Mesendoderm (in vitro differentiated cells): ENCODE results near the gene OPN3.

ENCODE experiments used
- DNase-seq: peaks from one replicate; pipeline ENCODE4 v3.0.0; 2013
- H2AK5ac ChIP-seq: 2 replicates; pipeline ENCODE4 v1.6.1; 2013; ENCODE audit warnings: low read length, inconsistent platforms
- H2BK120ac ChIP-seq: 2 replicates; pipeline ENCODE4 v1.6.1; 2013; ENCODE audit warnings: low read depth, mild to moderate bottlenecking, low read length, moderate library complexity, mixed read lengths
- H2BK15ac ChIP-seq: replicated peaks from 2 replicates; pipeline ENCODE4 v1.6.1; 2013; ENCODE audit warnings: low read depth, mild to moderate bottlenecking, moderate library complexity
- H2BK5ac ChIP-seq: 2 replicates; pipeline ENCODE4 v1.6.1; 2013; ENCODE audit warnings: low read length, inconsistent platforms
- H3K18ac ChIP-seq: 2 replicates; pipeline ENCODE4 v1.6.1; 2013; ENCODE audit warnings: mild to moderate bottlenecking, low read length, mixed read lengths
- H3K23ac ChIP-seq: one replicate; pipeline ENCODE4 v1.6.1; 2013; ENCODE audit warnings: low read length
- H3K27ac ChIP-seq: 2 replicates; pipeline ENCODE4 v1.5.1; 2013; ENCODE audit warnings: low read depth, mild to moderate bottlenecking, inconsistent platforms, low read length, moderate library complexity
- H3K27me3 ChIP-seq: 2 replicates; pipeline ENCODE4 v1.6.1; 2013; ENCODE audit warnings: low read length, control low read depth, mild to moderate bottlenecking, inconsistent platforms; ENCODE audit not compliant: insufficient read depth, poor library complexity
- H3K36me3 ChIP-seq: 2 replicates; pipeline ENCODE4 v1.6.1; 2013; ENCODE audit warnings: low read length, inconsistent platforms; ENCODE audit not compliant: control insufficient read depth, insufficient read depth
- H3K4ac ChIP-seq: one replicate; pipeline ENCODE4 v1.6.1; 2013; ENCODE audit warnings: low read depth, mild to moderate bottlenecking, low read length, moderate library complexity
- H3K4me1 ChIP-seq: 2 replicates; pipeline ENCODE4 v1.6.1; 2013; ENCODE audit warnings: low read depth, low read length, inconsistent platforms; ENCODE audit not compliant: control insufficient read depth
- H3K4me2 ChIP-seq: 2 replicates; pipeline ENCODE4 v1.6.1; 2013; ENCODE audit warnings: low read length
- H3K4me3 ChIP-seq: 2 replicates; pipeline ENCODE4 v1.5.1; 2013; ENCODE audit warnings: mild to moderate bottlenecking, low read length
- H3K56ac ChIP-seq: one replicate; pipeline ENCODE4 v1.6.1; 2013; ENCODE audit warnings: low read length
- H3K79me1 ChIP-seq: 2 replicates; pipeline ENCODE4 v1.6.1; 2013; ENCODE audit warnings: low read length, inconsistent platforms
- H3K79me2 ChIP-seq: 2 replicates; pipeline ENCODE4 v1.6.1; 2013; ENCODE audit warnings: mild to moderate bottlenecking, low read length; ENCODE audit not compliant: control insufficient read depth, insufficient read depth
- H3K9ac ChIP-seq: 2 replicates; pipeline ENCODE4 v1.6.1; 2013; ENCODE audit warnings: low read length, inconsistent platforms
- H4K5ac ChIP-seq: one replicate; pipeline ENCODE4 v1.6.1; 2013; ENCODE audit warnings: low read length
- H4K8ac ChIP-seq: one replicate; pipeline ENCODE4 v1.6.1; 2013; ENCODE audit warnings: low read depth, mild to moderate bottlenecking, control low read depth, low read length, moderate library complexity
- WGBS: extraction: QIAGEN DNeasy Blood & Tissue Kit; methylation state at CpG from one replicate; pipeline ENCODE4 v1.1.7; 2013; ENCODE audit warnings: low lambda C conversion rate, missing lambda C conversion rate; ENCODE audit not compliant: insufficient coverage; ENCODE audit errors: extremely low coverage; 5-methylcytosine and 5-hydroxymethylcytosine counted together

OPN3 gene

GRCh38 chr1:241579434-241579833, 60.7 kb downstream of the OPN3 start:
- Histone ChIP-seq H3K4me1 (no peaks in the 10 kb centered on the region), H3K4ac (no peak overlapping the region), H3K27ac (no peak overlapping the region), H3K23ac (no peak overlapping the region), H3K79me2 (no peaks in the 10 kb centered on the region), H2BK5ac (no peak overlapping the region), H4K5ac (no peak overlapping the region), H3K36me3 (no peaks in the 10 kb centered on the region), H4K8ac (no peak overlapping the region), H2BK120ac (no peak overlapping the region), H2BK15ac (no peak overlapping the region), H3K9ac (no peak overlapping the region), H3K27me3 (no peaks in the 10 kb centered on the region), H3K4me3 (no peak overlapping the region), H3K56ac (no peak overlapping the region), H3K79me1 (no peaks in the 10 kb centered on the region), H2AK5ac (no peak overlapping the region), H3K18ac (no peak overlapping the region), H3K4me2 (no peak overlapping the region)
- no CpG with 5 or more reads among the region's 4 CpGs for WGBS
- no peak for DNase-seq

- no peak overlapping the region for H3K18ac ChIP-seq
- no peaks in the 10 kb centered on the region for H3K27me3 ChIP-seq
- no peak overlapping the region for H3K56ac ChIP-seq
- no peak for DNase-seq
- H4K5ac ChIP-seq, result no peak overlapping the region
- no peak overlapping the region for H3K23ac ChIP-seq
- no peak overlapping the region for H2BK5ac ChIP-seq
- no peak overlapping the region for H2AK5ac ChIP-seq
- H2BK120ac ChIP-seq, result no peak overlapping the region
- H3K4me2 ChIP-seq, result no peak overlapping the region
- H3K79me1 ChIP-seq, result no peaks in the 10 kb centered on the region
- H4K8ac ChIP-seq, result no peak overlapping the region
- no peak overlapping the region for H3K4me3 ChIP-seq
- H3K79me2 ChIP-seq, result no peaks in the 10 kb centered on the region
- H3K36me3 ChIP-seq, result no peaks in the 10 kb centered on the region
- no peak overlapping the region for H3K4ac ChIP-seq
- no peaks in the 10 kb centered on the region for H3K4me1 ChIP-seq
- H3K27ac ChIP-seq, result no peak overlapping the region
- H2BK15ac ChIP-seq, result no peak overlapping the region
- no peak overlapping the region for H3K9ac ChIP-seq
Measured at GRCh38 chr1:241574154-241574553, 66.0 kb downstream of the OPN3 start.

- Histone ChIP-seq H2BK120ac (no peak overlapping the region), H3K4ac (no peak overlapping the region), H3K4me2 (no peak overlapping the region), H3K27me3 (no peaks in the 10 kb centered on the region), H3K79me2 (no peaks in the 10 kb centered on the region), H3K79me1 (no peaks in the 10 kb centered on the region), H3K18ac (no peak overlapping the region), H3K27ac (no peak overlapping the region), H4K8ac (no peak overlapping the region), H2BK5ac (no peak overlapping the region), H3K36me3 (no peaks in the 10 kb centered on the region), H4K5ac (no peak overlapping the region), H2BK15ac (no peak overlapping the region), H2AK5ac (no peak overlapping the region), H3K4me3 (no peak overlapping the region), H3K4me1 (no peaks in the 10 kb centered on the region), H3K9ac (no peak overlapping the region), H3K56ac (no peak overlapping the region), H3K23ac (no peak overlapping the region)
- DNase-seq, result no peak
- WGBS, result no CpG with 5 or more reads among the region's 2 CpGs
Measured at GRCh38 chr1:241569848-241570247, 70.3 kb downstream of the OPN3 start.

GRCh38 chr1:241560849-241561187, 79.4 kb downstream of the OPN3 start:
- no peak overlapping the region for H2BK5ac ChIP-seq
- H3K4me1 ChIP-seq, result no peaks in the 10 kb centered on the region
- no peak overlapping the region for H3K18ac ChIP-seq
- no CpG with 5 or more reads among the region's 3 CpGs for WGBS
- no peak for DNase-seq
- no peak overlapping the region for H4K5ac ChIP-seq
- no peak overlapping the region for H3K27ac ChIP-seq
- no peak overlapping the region for H3K4me2 ChIP-seq
- no peaks in the 10 kb centered on the region for H3K79me2 ChIP-seq
- H3K56ac ChIP-seq, result no peak overlapping the region
- no peak overlapping the region for H3K9ac ChIP-seq
- H3K23ac ChIP-seq, result no peak overlapping the region
- H2BK120ac ChIP-seq, result no peak overlapping the region
- no peak overlapping the region for H3K4me3 ChIP-seq
- no peak overlapping the region for H3K4ac ChIP-seq
- H2AK5ac ChIP-seq, result no peak overlapping the region
- H2BK15ac ChIP-seq, result no peak overlapping the region
- H3K79me1 ChIP-seq, result no peaks in the 10 kb centered on the region
- no peak overlapping the region for H4K8ac ChIP-seq
- no peaks in the 10 kb centered on the region for H3K36me3 ChIP-seq
- no peaks in the 10 kb centered on the region for H3K27me3 ChIP-seq

GRCh38 chr1:241560146-241560848, 79.9 kb downstream of the OPN3 start:
- Histone ChIP-seq H2BK120ac (no peak overlapping the region), H3K79me1 (no peaks in the 10 kb centered on the region), H3K23ac (no peak overlapping the region), H4K8ac (no peak overlapping the region), H3K36me3 (no peaks in the 10 kb centered on the region), H3K4me2 (no peak overlapping the region), H3K79me2 (no peaks in the 10 kb centered on the region), H2BK15ac (no peak overlapping the region), H3K4ac (no peak overlapping the region), H2AK5ac (no peak overlapping the region), H3K27ac (no peak overlapping the region), H3K9ac (no peak overlapping the region), H4K5ac (no peak overlapping the region), H3K18ac (no peak overlapping the region), H3K4me1 (no peaks in the 10 kb centered on the region), H3K56ac (no peak overlapping the region), H3K4me3 (no peak overlapping the region), H3K27me3 (no peaks in the 10 kb centered on the region), H2BK5ac (no peak overlapping the region)
- WGBS, result no CpG with 5 or more reads among the region's 4 CpGs
- no peak for DNase-seq

- no peak overlapping the region for H3K23ac ChIP-seq
- H2BK5ac ChIP-seq, result no peak overlapping the region
- H2BK15ac ChIP-seq, result no peak overlapping the region
- H3K9ac ChIP-seq, result no peak overlapping the region
- H3K27ac ChIP-seq, result no peak overlapping the region
- H4K5ac ChIP-seq, result no peak overlapping the region
- DNase-seq, result no peak
- H3K27me3 ChIP-seq, result no peaks in the 10 kb centered on the region
- no peaks in the 10 kb centered on the region for H3K79me2 ChIP-seq
- no peak overlapping the region for H3K18ac ChIP-seq
- H3K79me1 ChIP-seq, result no peaks in the 10 kb centered on the region
- H2BK120ac ChIP-seq, result no peak overlapping the region
- no peak overlapping the region for H3K4me2 ChIP-seq
- no peak overlapping the region for H2AK5ac ChIP-seq
- H3K4me3 ChIP-seq, result no peak overlapping the region
- H3K4ac ChIP-seq, result no peak overlapping the region
- no peak overlapping the region for H4K8ac ChIP-seq
- no peaks in the 10 kb centered on the region for H3K36me3 ChIP-seq
- no peak overlapping the region for H3K56ac ChIP-seq
- WGBS, result no CpG with 5 or more reads among the region's 5 CpGs
- no peaks in the 10 kb centered on the region for H3K4me1 ChIP-seq
Measured at GRCh38 chr1:241557551-241558193, 82.5 kb downstream of the OPN3 start.
